Activated B cell treated with CpG ODN at 0.5 μM for 24 hours (primary cell): ENCODE measurements around the gene TLR4. TPM values are rescaled to one million over a fixed set of nuclear protein-coding genes. Genes with fewer than 3 reads are reported as not detected.

Experiments used
- ATAC-seq: fragments of 200-7000 bp; cut with Tn5 transposase; one replicate; pipeline ENCODE4 v1.10.0; 2021; ENCODE audit warnings: low read depth, mild to moderate bottlenecking, moderate library complexity
- CTCF ChIA-PET: fragments of 350-600 bp; sonication (Branson Sonifier 250); formaldehyde crosslinking; loops from one replicate; lab custom pipeline; 2021; ENCODE audit warnings: antibody characterized with exemption; lab: Charles Lee
- POLR2A ChIA-PET: fragments of 350-600 bp; sonication (Branson Sonifier 250); formaldehyde crosslinking; loops from one replicate; lab custom pipeline; 2021; ENCODE audit warnings: antibody characterized with exemption; lab: Charles Lee
- DNase-seq: peaks from one replicate; pipeline ENCODE4 v3.0.0; 2022
- H3K27ac Mint-ChIP-seq: one replicate; pipeline ENCODE4 v1.8.0; 2020; ENCODE audit warnings: mixed read lengths
- H3K27me3 Mint-ChIP-seq: one replicate; pipeline ENCODE4 v1.8.0; 2021; ENCODE audit warnings: mixed read lengths
- H3K36me3 Mint-ChIP-seq: one replicate; pipeline ENCODE4 v1.8.0; 2021; ENCODE audit warnings: low read depth, mixed read lengths
- H3K4me1 Mint-ChIP-seq: one replicate; pipeline ENCODE4 v1.8.0; 2021; ENCODE audit warnings: mixed read lengths
- H3K4me3 Mint-ChIP-seq: one replicate; pipeline ENCODE4 v1.8.0; 2020; ENCODE audit warnings: mild to moderate bottlenecking, mixed read lengths
- H3K9me3 Mint-ChIP-seq: one replicate; pipeline ENCODE4 v1.8.0; 2020; ENCODE audit warnings: mixed read lengths
- CTCF ChIP-seq: fragments of 200-600 bp; IDR thresholded peaks from one replicate; pipeline ENCODE4 v1.8.0; 2022; ENCODE audit warnings: antibody characterized with exemption, mild to moderate bottlenecking
- intact Hi-C: fragments of 100-400 bp; cut with micrococcal nuclease; formaldehyde crosslinking; loops from one replicate; pipeline ENCODE4 v1.15.1; 2024
- total RNA-seq: library from RNA; stranded (reverse); gene quantifications from 2 replicates; pipeline ENCODE4 v1.2.3, GENCODE V29; 2022

Gene TLR4
- total RNA-seq, 1 donor from 2014 or later: 2.2 TPM

GRCh38 chr9:117746263-117746662, 42.1 kb downstream of the TLR4 start:
- intact Hi-C loops: no loop called here
- CTCF ChIA-PET: no interaction called here
- H3K27ac Mint-ChIP-seq: no peak overlapping the region
- H3K36me3 Mint-ChIP-seq: no peaks in the 10 kb centered on the region
- peaks cover 10% of the 10 kb centered on the region for H3K4me1 Mint-ChIP-seq
- H3K4me3 Mint-ChIP-seq: no peak overlapping the region
- ATAC-seq (no peak), DNase-seq (no peak)
- peaks cover 33% of the 10 kb centered on the region for H3K27me3 Mint-ChIP-seq
- TF ChIP-seq CTCF: no peak
- no peaks in the 10 kb centered on the region for H3K9me3 Mint-ChIP-seq
- POLR2A ChIA-PET: no interaction called here

GRCh38 chr9:117747386-117747970, 43.3 kb downstream of the TLR4 start:
- H3K27ac Mint-ChIP-seq: no peak overlapping the region
- POLR2A ChIA-PET: no interaction called here
- TF ChIP-seq CTCF: no peak
- no peaks in the 10 kb centered on the region for H3K9me3 Mint-ChIP-seq
- H3K27me3 Mint-ChIP-seq: peaks cover 29% of the 10 kb centered on the region
- no peak overlapping the region for H3K4me3 Mint-ChIP-seq
- no peak for DNase-seq
- no peaks in the 10 kb centered on the region for H3K36me3 Mint-ChIP-seq
- intact Hi-C loops: no loop called here
- CTCF ChIA-PET: no interaction called here
- no peak for ATAC-seq
- peaks cover 10% of the 10 kb centered on the region for H3K4me1 Mint-ChIP-seq

- H3K36me3 Mint-ChIP-seq: no peaks in the 10 kb centered on the region
- CTCF ChIA-PET: no interaction called here
Measured at GRCh38 chr9:117750401-117750800, 46.2 kb downstream of the TLR4 start.

GRCh38 chr9:117752894-117753293, 48.7 kb downstream of the TLR4 start:
- Mint-ChIP-seq H3K36me3 (no peaks in the 10 kb centered on the region), H3K4me3 (no peak overlapping the region), H3K9me3 (no peaks in the 10 kb centered on the region), H3K4me1 (no peaks in the 10 kb centered on the region), H3K27me3 (peaks cover 15% of the 10 kb centered on the region), H3K27ac (no peak overlapping the region)
- no peak for ATAC-seq
- intact Hi-C loops: no loop called here
- TF ChIP-seq CTCF: no peak
- CTCF ChIA-PET: no interaction called here
- POLR2A ChIA-PET: no interaction called here
- no peak for DNase-seq

More at GRCh38 chr9:117750401-117750800, 46.2 kb downstream of the TLR4 start:
- Mint-ChIP-seq H3K4me3 (no peak overlapping the region), H3K4me1 (no peaks in the 10 kb centered on the region), H3K27ac (no peak overlapping the region), H3K27me3 (peaks cover 27% of the 10 kb centered on the region), H3K9me3 (no peaks in the 10 kb centered on the region)
- ATAC-seq (no peak), DNase-seq (no peak)
- POLR2A ChIA-PET: no interaction called here
- no peak for TF ChIP-seq CTCF
- intact Hi-C loops: no loop called here

- TF ChIP-seq CTCF: no peak
- ChIA-PET CTCF (no interaction called here), POLR2A (no interaction called here)
- no peaks in the 10 kb centered on the region for H3K36me3 Mint-ChIP-seq
- DNase-seq (no peak), ATAC-seq (no peak)
- peaks cover 16% of the 10 kb centered on the region for H3K27me3 Mint-ChIP-seq
- no peak overlapping the region for H3K4me3 Mint-ChIP-seq
- no peaks in the 10 kb centered on the region for H3K4me1 Mint-ChIP-seq
- intact Hi-C loops: no loop called here
- no peaks in the 10 kb centered on the region for H3K9me3 Mint-ChIP-seq
- no peak overlapping the region for H3K27ac Mint-ChIP-seq
Measured at GRCh38 chr9:117757561-117758190, 53.5 kb downstream of the TLR4 start.
